ENCODE results near the gene ZMYND12. TPM values are rescaled to one million over a fixed set of nuclear protein-coding genes. Genes with fewer than 3 reads are reported as not detected.

ZMYND12 gene
- total RNA-seq, 1 donor from 2014 or later: 0.78 TPM

- intact Hi-C loops (cut with DNase I): no loop called here
Observed at GRCh38 chr1:42414551-42415496, 41.0 kb downstream of the ZMYND12 start.

GRCh38 chr1:42403880-42404400 lies 51.9 kb downstream of the ZMYND12 start:
- no peak for DNase-seq
- intact Hi-C loops (cut with DNase I): no loop called here
- no peak for ATAC-seq (ENCODE audit: poor library complexity)

More at GRCh38 chr1:42414551-42415496, 41.0 kb downstream of the ZMYND12 start:
- no peak for DNase-seq
- ATAC-seq (ENCODE audit: poor library complexity): no peak

GRCh38 chr1:42399315-42400100 lies 56.3 kb downstream of the ZMYND12 start:
- no peak for ATAC-seq (ENCODE audit: poor library complexity)
- DNase-seq: no peak
- intact Hi-C loops (cut with DNase I): no loop called here

GRCh38 chr1:42392967-42393848 lies 62.6 kb downstream of the ZMYND12 start:
- ATAC-seq (ENCODE audit: poor library complexity) (no peak), DNase-seq (no peak)
- intact Hi-C loops (cut with DNase I): no loop called here

- ATAC-seq (ENCODE audit: poor library complexity): no peak
- no peak for DNase-seq
- intact Hi-C loops (cut with DNase I): no loop called here
Observed at GRCh38 chr1:42392255-42392654, 63.6 kb downstream of the ZMYND12 start.

GRCh38 chr1:42386051-42386450 lies 69.8 kb downstream of the ZMYND12 start:
- no peak for DNase-seq
- ATAC-seq (ENCODE audit: poor library complexity): no peak
- intact Hi-C loops (cut with DNase I): no loop called here

- DNase-seq (no peak), ATAC-seq (ENCODE audit: poor library complexity) (no peak)
- intact Hi-C loops (cut with DNase I): no loop called here
Observed at GRCh38 chr1:42385283-42385682, 70.5 kb downstream of the ZMYND12 start.

- intact Hi-C loops (cut with DNase I): no loop called here
- DNase-seq: no peak
- no peak for ATAC-seq (ENCODE audit: poor library complexity)
Observed at GRCh38 chr1:42381280-42381673, 74.5 kb downstream of the ZMYND12 start.

- DNase-seq (peak; percentile 68), ATAC-seq (ENCODE audit: poor library complexity) (peak; percentile 99)
- intact Hi-C loops (cut with DNase I): no loop called here
Observed at GRCh38 chr1:42380586-42381279, 75.1 kb downstream of the ZMYND12 start, which contains the start of gene RIMKLA. Gene RIMKLA (plus strand): TSS chr1:42380792. CDS start chr1:42380935, 143 bp downstream.

Other genes starting within 250 kb of the ZMYND12 start
- 33.1 TPM for gene FOXJ3, start 120.8 kb downstream of the ZMYND12 start, total RNA-seq
- gene RIMKLA, start 75.2 kb downstream of the ZMYND12 start, total RNA-seq: 7.6 TPM
- 30.2 TPM for gene PPCS, start 521 bp upstream of the ZMYND12 start, total RNA-seq
- gene CCDC30, start 7.3 kb upstream of the ZMYND12 start, total RNA-seq: 1.5 TPM
- gene PPIH, start 202.4 kb upstream of the ZMYND12 start, total RNA-seq: 17.6 TPM
- gene YBX1, start 226.4 kb upstream of the ZMYND12 start, total RNA-seq: 800 TPM